ENCODE results near the gene SLC1A3.

DNA sequence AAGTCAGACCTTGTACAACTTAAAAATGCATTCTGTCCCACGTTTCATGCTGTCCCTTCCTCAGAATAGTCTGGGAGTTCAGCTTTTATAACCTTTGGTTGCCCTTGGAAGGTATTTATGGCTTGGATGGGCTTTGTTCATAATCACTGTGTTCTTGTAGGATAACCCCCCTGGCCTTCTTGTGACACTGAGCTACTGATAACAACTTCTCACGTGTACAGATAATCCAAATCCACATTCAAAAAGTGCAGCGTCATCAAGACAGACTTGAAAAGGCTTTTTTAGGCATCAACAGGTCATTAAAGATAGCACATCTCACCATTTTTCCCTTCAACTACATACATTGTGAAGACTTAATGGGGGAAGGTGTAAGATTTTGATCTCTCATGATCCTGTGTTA lies 42.0 kb downstream of the SLC1A3 start:
- TF ChIP-seq, protein P1, sequence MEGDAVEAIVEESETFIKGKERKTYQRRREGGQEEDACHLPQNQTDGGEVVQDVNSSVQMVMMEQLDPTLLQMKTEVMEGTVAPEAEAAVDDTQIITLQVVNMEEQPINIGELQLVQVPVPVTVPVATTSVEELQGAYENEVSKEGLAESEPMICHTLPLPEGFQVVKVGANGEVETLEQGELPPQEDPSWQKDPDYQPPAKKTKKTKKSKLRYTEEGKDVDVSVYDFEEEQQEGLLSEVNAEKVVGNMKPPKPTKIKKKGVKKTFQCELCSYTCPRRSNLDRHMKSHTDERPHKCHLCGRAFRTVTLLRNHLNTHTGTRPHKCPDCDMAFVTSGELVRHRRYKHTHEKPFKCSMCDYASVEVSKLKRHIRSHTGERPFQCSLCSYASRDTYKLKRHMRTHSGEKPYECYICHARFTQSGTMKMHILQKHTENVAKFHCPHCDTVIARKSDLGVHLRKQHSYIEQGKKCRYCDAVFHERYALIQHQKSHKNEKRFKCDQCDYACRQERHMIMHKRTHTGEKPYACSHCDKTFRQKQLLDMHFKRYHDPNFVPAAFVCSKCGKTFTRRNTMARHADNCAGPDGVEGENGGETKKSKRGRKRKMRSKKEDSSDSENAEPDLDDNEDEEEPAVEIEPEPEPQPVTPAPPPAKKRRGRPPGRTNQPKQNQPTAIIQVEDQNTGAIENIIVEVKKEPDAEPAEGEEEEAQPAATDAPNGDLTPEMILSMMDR (IDR thresholded peaks at IDR 0.05; ENCODE audit: low read depth, low read length): no peak
- no peak for TF ChIP-seq POLR2A (IDR thresholded peaks at IDR 0.05; ENCODE audit: extremely low read depth, insufficient read length)

All from NB4 (cell line).